Muscle layer of colon (tissue), 2 donors: Measurements from ENCODE around the gene ZNF157.
"Not testable (repeated sequence)": the region's sequence is repeated elsewhere in the genome, so short reads cannot be mapped to it uniquely, and the experiment has no call there.

ENCODE experiments used
- H3K27ac ChIP-seq: one replicate; pipeline ENCODE4 v1.7.0; 2013; ENCODE audit warnings: low read depth, mild to moderate bottlenecking, low read length, moderate library complexity
- H3K27me3 ChIP-seq, 2 donors: one replicate each; pipeline ENCODE4 v1.7.0; 2013; ENCODE audit warnings: low read length in 2 of 2, mild to moderate bottlenecking in 2 of 2; ENCODE audit not compliant: insufficient read depth in 2 of 2, control insufficient read depth in 1 of 2
- H3K36me3 ChIP-seq: one replicate; pipeline ENCODE4 v1.7.0; 2013; ENCODE audit warnings: mild to moderate bottlenecking, low read length; ENCODE audit not compliant: insufficient read depth
- H3K4me1 ChIP-seq: one replicate; pipeline ENCODE4 v1.7.0; 2013; ENCODE audit warnings: mild to moderate bottlenecking, low read length; ENCODE audit not compliant: insufficient read depth
- H3K4me3 ChIP-seq, 2 donors: one replicate each; pipeline ENCODE4 v1.7.0; 2013; ENCODE audit warnings: low read length in 2 of 2, low read depth in 1 of 2, mild to moderate bottlenecking in 1 of 2, moderate library complexity in 1 of 2
- H3K9ac ChIP-seq: one replicate; pipeline ENCODE4 v1.7.0; 2013; ENCODE audit warnings: low read length
- H3K9me3 ChIP-seq: one replicate; pipeline ENCODE4 v1.7.0; 2013; ENCODE audit warnings: mild to moderate bottlenecking, low read length
- donor health status: abdominal sarcoma.
- donor health status: Adenocarcinoma of cecum.

ZNF157 gene

GRCh38 chrX:47370278-47370677 is at the start of gene ZNF157:
Gene ZNF157, plus strand, starts transcription at chrX:47370578. Its CDS starts 91 bp downstream, at chrX:47370669.
- H3K4me1 ChIP-seq, result no peaks in the 10 kb centered on the region
- no peak within 1 kb of the TSS for H3K4me3 ChIP-seq
- H3K27me3 ChIP-seq, result no peaks in the 10 kb centered on the region
- no peaks in the 10 kb centered on the region for H3K36me3 ChIP-seq
- no peak within 1 kb of the TSS for H3K27ac ChIP-seq
- no peaks in the 10 kb centered on the region for H3K9me3 ChIP-seq
- H3K9ac ChIP-seq, result no peak within 1 kb of the TSS

GRCh38 chrX:47321386-47321785 is 49.0 kb upstream of the ZNF157 start:
- Histone ChIP-seq H3K9me3 (no peaks in the 10 kb centered on the region), H3K4me1 (no peaks in the 10 kb centered on the region), H3K27me3 (no peaks in the 10 kb centered on the region)

GRCh38 chrX:47321823-47322371 is 48.5 kb upstream of the ZNF157 start:
- H3K4me1 ChIP-seq, result no peaks in the 10 kb centered on the region
- H3K4me3 ChIP-seq, result no peak overlapping the region
- no peak overlapping the region for H3K27ac ChIP-seq
- no peak overlapping the region for H3K9ac ChIP-seq
- H3K9me3 ChIP-seq, result no peaks in the 10 kb centered on the region
- H3K36me3 ChIP-seq, result no peaks in the 10 kb centered on the region
- H3K27me3 ChIP-seq, result no peaks in the 10 kb centered on the region

More at GRCh38 chrX:47321386-47321785, 49.0 kb upstream of the ZNF157 start:
- no peak overlapping the region for H3K4me3 ChIP-seq
- no peak overlapping the region for H3K9ac ChIP-seq
- no peak overlapping the region for H3K27ac ChIP-seq
- no peaks in the 10 kb centered on the region for H3K36me3 ChIP-seq

GRCh38 chrX:47327902-47328301 is 42.5 kb upstream of the ZNF157 start:
- H3K36me3 ChIP-seq, result no peaks in the 10 kb centered on the region
- no peaks in the 10 kb centered on the region for H3K9me3 ChIP-seq
- H3K4me3 ChIP-seq, result no peak overlapping the region
- H3K27me3 ChIP-seq, result no peaks in the 10 kb centered on the region
- no peak overlapping the region for H3K9ac ChIP-seq
- H3K27ac ChIP-seq, result no peak overlapping the region
- no peaks in the 10 kb centered on the region for H3K4me1 ChIP-seq

GRCh38 chrX:47332729-47333128 is 37.6 kb upstream of the ZNF157 start:
- not testable (repeated sequence) for H3K27ac ChIP-seq, H3K9ac ChIP-seq

GRCh38 chrX:47351706-47352105 is 18.7 kb upstream of the ZNF157 start:
- H3K4me1 ChIP-seq, result no peaks in the 10 kb centered on the region
- H3K27ac ChIP-seq, result no peak overlapping the region
- H3K9ac ChIP-seq, result no peak overlapping the region
- H3K36me3 ChIP-seq, result no peaks in the 10 kb centered on the region
- H3K4me3 ChIP-seq, result no peak overlapping the region
- H3K9me3 ChIP-seq, result no peaks in the 10 kb centered on the region
- H3K27me3 ChIP-seq, result no peaks in the 10 kb centered on the region

More at GRCh38 chrX:47332729-47333128, 37.6 kb upstream of the ZNF157 start:
- H3K27me3 ChIP-seq, H3K4me3 ChIP-seq, H3K36me3 ChIP-seq, H3K9me3 ChIP-seq, H3K4me1 ChIP-seq: not testable (repeated sequence)

- Histone ChIP-seq H3K27me3 (no peaks in the 10 kb centered on the region), H3K9ac (no peak overlapping the region), H3K9me3 (no peaks in the 10 kb centered on the region), H3K36me3 (no peaks in the 10 kb centered on the region), H3K27ac (no peak overlapping the region), H3K4me3 (no peak overlapping the region), H3K4me1 (no peaks in the 10 kb centered on the region)
These were observed 11.9 kb upstream of the ZNF157 start for GRCh38 chrX:47358387-47359065.

GRCh38 chrX:47360423-47361179 is 9.8 kb upstream of the ZNF157 start:
- Histone ChIP-seq H3K4me1 (no peaks in the 10 kb centered on the region), H3K27ac (no peak overlapping the region), H3K4me3 (no peak overlapping the region), H3K27me3 (no peaks in the 10 kb centered on the region), H3K9me3 (no peaks in the 10 kb centered on the region), H3K36me3 (no peaks in the 10 kb centered on the region), H3K9ac (no peak overlapping the region)

GRCh38 chrX:47361538-47362511 is 8.6 kb upstream of the ZNF157 start:
- Histone ChIP-seq H3K27me3 (no peaks in the 10 kb centered on the region), H3K4me1 (no peaks in the 10 kb centered on the region), H3K9me3 (no peaks in the 10 kb centered on the region), H3K9ac (no peak overlapping the region), H3K36me3 (no peaks in the 10 kb centered on the region), H3K27ac (peak overlapping the region; percentile 41), H3K4me3 (peak overlapping the region in 1 of 2 donors; percentile 76)

- Histone ChIP-seq H3K27me3 (no peaks in the 10 kb centered on the region), H3K4me1 (no peaks in the 10 kb centered on the region), H3K27ac (no peak overlapping the region), H3K9ac (no peak overlapping the region), H3K36me3 (no peaks in the 10 kb centered on the region), H3K4me3 (peak overlapping the region; percentile 49 to 52), H3K9me3 (no peaks in the 10 kb centered on the region)
These were observed 4.2 kb upstream of the ZNF157 start for GRCh38 chrX:47366041-47366722.
